H1 (cell line): Measurements from ENCODE around the gene RGL1.

Source experiments
- BRCA1 ChIP-seq: IDR thresholded peaks from 2 replicates; pipeline ENCODE4 v1.6.1; 2012; ENCODE audit warnings: low read depth, low read length, improper control_type of control experiment
- CBX8 ChIP-seq: fragments of 300-800, 300-1000 bp; sonication (generic); IDR thresholded peaks from 2 replicates; pipeline ENCODE4 v1.7.1; 2016; ENCODE audit warnings: low read depth, low read length, borderline replicate concordance
- CTCF ChIP-seq, 3 experiments: IDR thresholded peaks; 1 replicate in 2 of 3; 2 replicates in 1 of 3; pipeline versions ENCODE4 v1.5.1 to v1.6.1; 2011; ENCODE audit warnings: low read length in 3 of 3, mild to moderate bottlenecking in 3 of 3, inconsistent platforms in 2 of 3, low read depth in 1 of 3, moderate library complexity in 1 of 3; ENCODE audit not compliant: insufficient read depth in 1 of 3; ENCODE audit errors: control extremely low read depth in 1 of 3
- EZH2 ChIP-seq: fragments of 200-600 bp; sonication (generic); IDR thresholded peaks from 2 replicates; pipeline ENCODE4 v1.7.1; 2012; ENCODE audit warnings: low read depth, mild to moderate bottlenecking, moderate library complexity, low read length, inconsistent platforms; ENCODE audit not compliant: severe bottlenecking
- GABPA ChIP-seq: IDR thresholded peaks from 2 replicates; pipeline ENCODE4 v1.6.1; 2011; ENCODE audit warnings: mild to moderate bottlenecking, low read length, moderate library complexity, borderline replicate concordance; ENCODE audit not compliant: insufficient read depth
- POLR2A ChIP-seq, 2 experiments: IDR thresholded peaks; 1 replicate in 1 of 2; 2 replicates in 1 of 2; pipeline ENCODE4 v1.6.1; 2011; ENCODE audit warnings: low read depth in 2 of 2, low read length in 2 of 2, mild to moderate bottlenecking in 2 of 2; ENCODE audit errors: control extremely low read depth in 1 of 2
- POLR2AphosphoS5 ChIP-seq: IDR thresholded peaks from 2 replicates; pipeline ENCODE4 v1.6.1; 2011; ENCODE audit warnings: low read depth, low read length
- TBP ChIP-seq: IDR thresholded peaks from 2 replicates; pipeline ENCODE4 v1.6.1; 2011; ENCODE audit warnings: low read depth, low read length, improper control_type of control experiment
- TCF12 ChIP-seq: IDR thresholded peaks from 2 replicates; pipeline ENCODE4 v1.6.1; 2011; ENCODE audit warnings: low read depth, mild to moderate bottlenecking, low read length
- USF2 ChIP-seq: IDR thresholded peaks from 2 replicates; pipeline ENCODE4 v1.6.1; 2011; ENCODE audit warnings: low read length, improper control_type of control experiment
- YY1 ChIP-seq: IDR thresholded peaks from 2 replicates; pipeline ENCODE4 v1.6.1; 2011; ENCODE audit warnings: low read depth, mild to moderate bottlenecking, low read length

DNA sequence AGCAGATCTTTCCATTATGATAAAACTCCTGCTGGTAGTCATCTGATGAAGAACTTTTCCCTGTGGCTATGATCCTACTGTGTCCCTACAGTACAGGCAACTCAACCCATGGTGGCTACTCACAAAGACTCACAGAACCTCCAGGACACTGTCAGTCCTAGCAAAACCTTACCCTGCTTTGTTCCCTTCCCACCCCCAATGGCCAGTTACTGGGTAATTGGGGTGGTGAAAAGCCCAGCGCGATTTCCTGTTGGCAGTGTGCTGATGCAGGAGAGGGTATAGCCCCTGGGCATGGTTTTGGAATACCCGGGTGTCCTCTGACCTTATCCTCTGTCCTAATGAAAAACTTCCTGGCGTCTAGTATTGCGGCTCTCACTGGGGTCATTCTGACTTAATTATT is 533 bp upstream of the RGL1 start:
- TF ChIP-seq EZH2 (no peak), USF2 (no peak), YY1 (no peak), POLR2AphosphoS5 (no peak), CTCF (IDR thresholded peaks at IDR 0.05; ENCODE audit: control extremely low read depth in 1 of 3, insufficient read depth in 1 of 3, low read depth in 1 of 3, low read length in 3 of 3) (no peak), TBP (no peak), TCF12 (no peak), POLR2A (IDR thresholded peaks at IDR 0.05; ENCODE audit: control extremely low read depth in 1 of 2, low read depth in 2 of 2, low read length in 2 of 2) (no peak), GABPA (no peak), CBX8 (no peak), BRCA1 (no peak)
